ENCODE data around the gene ARHGAP4. TPM values are rescaled to one million over a fixed set of nuclear protein-coding genes. Genes with fewer than 3 reads are reported as not detected.

Gene ARHGAP4
- total RNA-seq, 2 experiments from 2014 or later = 456 to 463 TPM

DNA sequence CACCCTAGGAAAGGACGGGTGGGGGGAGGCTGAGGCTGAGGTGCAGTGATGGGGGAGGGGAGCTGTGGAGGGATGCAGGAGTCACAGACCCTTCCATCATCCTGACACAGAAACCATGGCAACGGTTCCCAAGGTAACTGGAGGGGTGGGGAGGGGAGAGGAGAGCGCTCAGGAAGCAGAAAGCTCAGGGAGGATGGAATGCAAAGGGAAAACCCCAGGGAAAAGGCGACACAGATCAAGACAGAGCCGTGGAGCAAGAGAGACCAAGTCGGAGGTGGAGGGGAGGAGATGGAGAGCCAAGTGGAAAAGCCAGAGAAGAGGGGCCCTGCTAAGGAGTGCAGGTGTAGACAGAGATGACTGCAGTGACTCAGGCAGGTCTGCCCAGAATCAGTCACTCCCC lies 54.6 kb downstream of the ARHGAP4 start:
- Mint-ChIP-seq H3K9me3 (no peaks in the 10 kb centered on the region), H3K4me1 (ENCODE audit: low read depth) (no peaks in the 10 kb centered on the region), H3K27ac (no peak overlapping the region), H3K27me3 (peaks cover 8% of the 10 kb centered on the region), H3K4me3 (no peak overlapping the region), H3K36me3 (ENCODE audit: low read depth) (no peaks in the 10 kb centered on the region)
- Histone ChIP-seq H3K4me3 (ENCODE audit: low read length) (no peak overlapping the region), H3K9me3 (ENCODE audit: control insufficient read depth in 1 of 2, insufficient read depth in 1 of 2, low read length in 2 of 2) (no peaks in the 10 kb centered on the region), H3K36me3 (ENCODE audit: insufficient read depth, low read length) (no peaks in the 10 kb centered on the region), H3K27me3 (ENCODE audit: control insufficient read depth in 1 of 2, insufficient read depth in 2 of 2, low read length in 2 of 2) (no peaks in the 10 kb centered on the region), H3K4me1 (ENCODE audit: insufficient read depth, low read length) (no peaks in the 10 kb centered on the region), H3K27ac (ENCODE audit: low read depth in 1 of 2, low read length in 2 of 2) (no peak overlapping the region)
- DNase-seq (peak in 1 of 14 experiments; percentile 0), ATAC-seq (ENCODE audit: poor library complexity) (no peak)
- intact Hi-C loops (cut with DNase I, micrococcal nuclease) = no loop called here
- ChIA-PET CTCF (no interaction called here), POLR2A (no interaction called here)
- TF ChIP-seq, protein P1, sequence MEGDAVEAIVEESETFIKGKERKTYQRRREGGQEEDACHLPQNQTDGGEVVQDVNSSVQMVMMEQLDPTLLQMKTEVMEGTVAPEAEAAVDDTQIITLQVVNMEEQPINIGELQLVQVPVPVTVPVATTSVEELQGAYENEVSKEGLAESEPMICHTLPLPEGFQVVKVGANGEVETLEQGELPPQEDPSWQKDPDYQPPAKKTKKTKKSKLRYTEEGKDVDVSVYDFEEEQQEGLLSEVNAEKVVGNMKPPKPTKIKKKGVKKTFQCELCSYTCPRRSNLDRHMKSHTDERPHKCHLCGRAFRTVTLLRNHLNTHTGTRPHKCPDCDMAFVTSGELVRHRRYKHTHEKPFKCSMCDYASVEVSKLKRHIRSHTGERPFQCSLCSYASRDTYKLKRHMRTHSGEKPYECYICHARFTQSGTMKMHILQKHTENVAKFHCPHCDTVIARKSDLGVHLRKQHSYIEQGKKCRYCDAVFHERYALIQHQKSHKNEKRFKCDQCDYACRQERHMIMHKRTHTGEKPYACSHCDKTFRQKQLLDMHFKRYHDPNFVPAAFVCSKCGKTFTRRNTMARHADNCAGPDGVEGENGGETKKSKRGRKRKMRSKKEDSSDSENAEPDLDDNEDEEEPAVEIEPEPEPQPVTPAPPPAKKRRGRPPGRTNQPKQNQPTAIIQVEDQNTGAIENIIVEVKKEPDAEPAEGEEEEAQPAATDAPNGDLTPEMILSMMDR (IDR thresholded peaks at IDR 0.05) = no peak

- ChIA-PET POLR2A (no interaction called here), CTCF (no interaction called here)
- H3K27me3 Mint-ChIP-seq = peaks cover 3% of the 10 kb centered on the region
- TF ChIP-seq, protein P1 (IDR thresholded peaks at IDR 0.05) = no peak
- Histone ChIP-seq H3K27ac (ENCODE audit: low read depth in 1 of 2, low read length in 2 of 2) (no peak overlapping the region), H3K4me1 (ENCODE audit: insufficient read depth, low read length) (no peaks in the 10 kb centered on the region), H3K36me3 (ENCODE audit: insufficient read depth, low read length) (no peaks in the 10 kb centered on the region), H3K27me3 (ENCODE audit: control insufficient read depth in 1 of 2, insufficient read depth in 2 of 2, low read length in 2 of 2) (no peaks in the 10 kb centered on the region), H3K9me3 (ENCODE audit: control insufficient read depth in 1 of 2, insufficient read depth in 1 of 2, low read length in 2 of 2) (no peaks in the 10 kb centered on the region), H3K4me3 (ENCODE audit: low read length) (no peak overlapping the region)
- ATAC-seq (ENCODE audit: poor library complexity) (no peak), DNase-seq (peak in 1 of 14 experiments; percentile 2)
- no peaks in the 10 kb centered on the region for H3K4me1 Mint-ChIP-seq (ENCODE audit: low read depth)
- H3K36me3 Mint-ChIP-seq (ENCODE audit: low read depth) = no peaks in the 10 kb centered on the region
- intact Hi-C loops (cut with DNase I, micrococcal nuclease) = no loop called here
- no peaks in the 10 kb centered on the region for H3K9me3 Mint-ChIP-seq
- no peak overlapping the region for H3K27ac Mint-ChIP-seq
- no peak overlapping the region for H3K4me3 Mint-ChIP-seq
Observed at GRCh38 chrX:153870791-153871360, 55.2 kb downstream of the ARHGAP4 start.

DNA sequence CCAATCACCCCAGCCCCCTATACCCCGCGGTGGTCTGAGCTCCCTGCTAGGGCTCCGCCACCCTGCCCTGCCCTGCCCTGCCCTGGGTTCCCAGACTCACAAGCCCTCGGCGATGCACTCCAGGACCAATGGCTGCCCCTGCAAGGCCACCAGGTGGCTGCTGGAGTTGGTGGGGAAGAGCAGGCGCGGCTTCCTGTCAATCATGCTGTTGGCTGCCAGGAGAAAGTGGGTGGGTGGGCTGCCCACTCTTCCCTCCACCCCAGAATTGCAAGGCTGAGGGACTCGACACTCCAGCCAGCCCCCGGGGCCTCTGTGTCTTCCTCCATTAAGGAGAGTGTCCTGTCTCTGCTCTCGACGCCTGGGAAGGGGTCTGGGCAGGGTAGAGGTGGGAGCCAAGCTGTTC lies 55.8 kb downstream of the ARHGAP4 start:
- Histone ChIP-seq H3K27ac (ENCODE audit: low read depth in 1 of 2, low read length in 2 of 2) (no peak overlapping the region), H3K27me3 (ENCODE audit: control insufficient read depth in 1 of 2, insufficient read depth in 2 of 2, low read length in 2 of 2) (no peaks in the 10 kb centered on the region), H3K9me3 (ENCODE audit: control insufficient read depth in 1 of 2, insufficient read depth in 1 of 2, low read length in 2 of 2) (no peaks in the 10 kb centered on the region), H3K4me1 (ENCODE audit: insufficient read depth, low read length) (no peaks in the 10 kb centered on the region), H3K36me3 (ENCODE audit: insufficient read depth, low read length) (no peaks in the 10 kb centered on the region), H3K4me3 (ENCODE audit: low read length) (no peak overlapping the region)
- Mint-ChIP-seq H3K27me3 (peaks cover under 1% of the 10 kb centered on the region), H3K27ac (no peak overlapping the region), H3K9me3 (no peaks in the 10 kb centered on the region), H3K4me1 (ENCODE audit: low read depth) (no peaks in the 10 kb centered on the region), H3K4me3 (no peak overlapping the region), H3K36me3 (ENCODE audit: low read depth) (no peaks in the 10 kb centered on the region)
- TF ChIP-seq, protein P1 (IDR thresholded peaks at IDR 0.05) = no peak
- CTCF ChIA-PET = no interaction called here
- intact Hi-C loops (cut with DNase I, micrococcal nuclease) = no loop called here
- ATAC-seq (ENCODE audit: poor library complexity) (no peak), DNase-seq (peak in 1 of 14 experiments; percentile 1)
- POLR2A ChIA-PET = no interaction called here

All from CD4-positive, alpha-beta T cell (primary cell).